HFF-Myc (cell line): ENCODE data around the gene KRT76.

Source experiments
- DNase-seq: peaks from one replicate; pipeline ENCODE4 v3.0.0-alpha.2; 2011; ENCODE audit warnings: low read depth; ENCODE audit errors: extremely low read depth
- H3K4me3 ChIP-seq: replicated peaks from 2 replicates; pipeline ENCODE4 v1.5.1; 2011; ENCODE audit warnings: low read depth, mild to moderate bottlenecking, control low read depth, low read length
- CTCF ChIP-seq: IDR thresholded peaks from 2 replicates; pipeline ENCODE4 v1.5.1; 2012; ENCODE audit warnings: mild to moderate bottlenecking, low read depth, low read length, control low read depth; ENCODE audit errors: missing control alignments

KRT76 gene

GRCh38 chr12:52801773-52802172 is 24.6 kb upstream of the KRT76 start:
- H3K4me3 ChIP-seq, result no peak overlapping the region
- no peak for TF ChIP-seq CTCF
- no peak for DNase-seq

GRCh38 chr12:52800259-52800917 is 23.2 kb upstream of the KRT76 start:
- TF ChIP-seq CTCF, result no peak
- no peak overlapping the region for H3K4me3 ChIP-seq
- DNase-seq, result no peak

- no peak overlapping the region for H3K4me3 ChIP-seq
- no peak for TF ChIP-seq CTCF
- DNase-seq, result no peak
Measured at GRCh38 chr12:52799505-52800211, 22.5 kb upstream of the KRT76 start.

- no peak for DNase-seq
- H3K4me3 ChIP-seq, result no peak overlapping the region
- no peak for TF ChIP-seq CTCF
Measured at GRCh38 chr12:52798671-52799504, 21.7 kb upstream of the KRT76 start.

GRCh38 chr12:52798003-52798670 is 21.0 kb upstream of the KRT76 start:
- TF ChIP-seq CTCF, result no peak
- DNase-seq, result no peak
- H3K4me3 ChIP-seq, result no peak overlapping the region

- TF ChIP-seq CTCF, result no peak
- no peak overlapping the region for H3K4me3 ChIP-seq
- DNase-seq, result no peak
Measured at GRCh38 chr12:52797529-52797894, 20.4 kb upstream of the KRT76 start.
